GM18507 (cell line): ENCODE results near the gene DSTYK.

ENCODE experiments used
- DNase-seq: peaks from one replicate; pipeline ENCODE4 v3.0.0; 2011; ENCODE audit warnings: low read depth; ENCODE audit not compliant: insufficient read length; ENCODE audit errors: extremely low spot score
- FAIRE-seq: peaks from 2 replicates; lab custom pipeline; 2011; peaks lifted over from hg19 to GRCh38; lab: Jason Lieb, UNC

DSTYK gene

DNA sequence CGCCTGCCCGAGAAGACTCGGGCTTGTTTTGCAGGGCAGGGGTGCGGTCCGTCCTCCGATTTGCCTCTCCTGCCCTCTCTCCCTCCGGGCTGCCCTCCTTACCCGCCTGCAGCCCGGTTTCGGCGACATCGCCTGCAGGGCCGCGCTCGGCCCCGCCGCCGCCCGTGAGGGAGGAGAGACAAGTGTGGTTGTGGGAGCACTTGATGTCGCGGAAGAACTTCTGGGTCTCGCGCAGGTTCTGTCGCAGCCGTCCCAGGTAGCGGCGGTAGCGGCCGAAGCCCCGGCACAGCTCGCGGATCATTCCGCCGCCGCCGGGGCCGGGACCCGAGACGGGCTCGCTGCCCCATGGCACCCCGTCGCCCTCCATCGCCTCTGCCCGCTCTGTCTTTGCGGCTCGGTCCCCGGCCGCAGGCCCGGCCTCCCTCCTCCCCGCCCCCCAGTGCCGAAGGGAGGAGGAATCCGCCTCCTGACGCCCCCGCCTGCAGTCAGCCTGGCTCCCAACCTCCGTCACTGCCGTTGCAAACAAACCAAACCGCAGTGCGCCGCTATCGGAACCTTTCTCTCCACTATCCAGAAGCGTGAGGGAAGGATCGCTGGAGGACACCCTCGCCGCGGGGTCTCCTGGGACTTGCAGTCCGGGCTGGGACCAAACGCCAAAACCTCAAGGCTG is at the start of gene DSTYK:
Gene DSTYK (minus strand): TSS at position 534 of the 670 bp plus-strand sequence. CDS start 167 bp downstream, at position 367.
- DNase-seq (peak; percentile 78), FAIRE-seq (peak; percentile 66)

DNA sequence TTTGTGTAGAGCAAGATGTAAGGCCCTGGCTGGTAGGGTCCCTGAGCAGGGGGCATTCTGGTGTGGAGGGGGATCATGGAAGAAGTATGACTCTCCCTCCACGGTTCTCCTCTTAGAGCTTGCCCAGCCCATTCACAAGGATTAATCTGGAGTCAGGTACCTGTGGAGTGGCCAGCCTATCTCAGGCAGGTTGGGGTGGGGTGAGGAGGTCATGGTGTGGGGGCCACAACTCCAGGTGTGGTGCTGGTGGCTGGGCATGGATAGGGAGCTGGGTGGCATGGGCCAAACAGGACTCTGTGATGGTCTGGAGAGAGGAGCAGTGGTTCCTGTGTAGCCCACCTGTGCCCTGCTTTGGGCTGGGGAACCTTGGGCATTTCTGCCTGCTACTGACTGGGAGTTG is 48.5 kb upstream of the DSTYK start:
- no peak for DNase-seq
- FAIRE-seq, result no peak

DNA sequence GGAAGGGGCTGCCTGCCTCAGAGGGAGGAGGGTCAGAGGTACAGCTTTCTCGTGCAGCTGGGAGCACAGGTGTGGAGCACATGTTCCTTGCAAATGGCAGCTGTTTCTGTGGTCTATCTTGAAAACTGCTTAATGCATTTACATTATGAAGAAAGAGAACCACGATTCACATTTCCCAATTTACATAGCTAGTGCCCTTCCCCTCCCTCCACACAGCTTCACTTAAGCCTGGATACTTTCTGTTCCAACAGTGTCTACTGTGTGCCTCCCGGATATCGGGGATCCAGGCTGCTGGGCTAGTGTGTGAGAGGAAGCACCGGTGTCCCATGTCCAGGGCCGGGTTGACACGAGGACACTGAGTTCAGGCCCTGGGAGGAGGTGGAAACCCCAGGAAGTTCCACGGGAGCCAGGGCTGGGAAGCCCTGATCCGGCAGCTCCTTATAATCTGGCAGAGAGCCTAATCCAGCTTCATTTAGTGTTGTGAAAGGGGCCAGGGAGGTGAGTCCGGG is 47.9 kb upstream of the DSTYK start:
- DNase-seq (no peak), FAIRE-seq (no peak)

DNA sequence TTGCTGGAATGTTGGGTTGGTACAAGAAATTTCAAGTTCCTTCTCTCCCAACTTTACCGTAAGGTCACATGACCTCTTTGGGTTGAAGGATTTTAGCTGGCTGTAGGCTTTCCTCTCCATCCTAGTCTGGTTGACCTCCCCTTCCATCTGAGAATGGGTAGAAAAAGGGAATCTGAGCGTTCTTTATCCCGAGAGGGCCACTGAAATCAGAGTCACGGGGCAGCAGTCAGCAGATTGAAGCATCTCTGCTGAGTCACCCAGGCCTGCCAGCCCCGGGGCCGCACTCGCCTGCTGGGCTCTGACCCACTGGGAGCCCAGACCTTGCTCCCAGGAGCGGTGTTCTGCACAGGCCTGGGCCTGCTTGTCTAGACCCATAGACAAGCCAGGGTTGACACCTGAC is 47.2 kb upstream of the DSTYK start:
- DNase-seq, result no peak

GRCh38 chr1:205258261-205258691 is 46.8 kb upstream of the DSTYK start:
- FAIRE-seq, result no peak

More for the DNA sequence above, 47.2 kb upstream of the DSTYK start:
- no peak for FAIRE-seq

DNA sequence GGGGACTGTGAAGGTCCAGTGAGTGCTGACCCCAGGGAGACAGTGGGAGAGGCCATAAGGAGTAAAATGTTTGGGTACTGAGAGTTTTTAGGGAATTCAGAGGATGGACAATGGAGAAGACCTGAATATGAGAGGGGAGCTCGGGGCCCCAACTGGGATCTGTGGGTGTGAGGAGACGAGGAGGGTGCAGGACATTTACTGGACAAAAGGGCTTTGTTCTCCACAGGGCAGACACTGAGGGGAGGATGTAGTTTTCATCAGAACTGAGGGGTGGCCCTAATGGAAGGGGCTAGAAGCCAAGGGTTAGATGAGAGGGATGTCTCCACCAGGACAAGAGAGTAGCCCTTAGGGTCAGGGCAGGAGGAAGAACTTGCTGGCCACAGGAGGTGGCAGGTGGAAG is 46.2 kb upstream of the DSTYK start:
- FAIRE-seq (no peak), DNase-seq (no peak)

More at GRCh38 chr1:205258261-205258691, 46.8 kb upstream of the DSTYK start:
- DNase-seq, result no peak

- FAIRE-seq (no peak), DNase-seq (no peak)
Measured at GRCh38 chr1:205256951-205257625, 45.6 kb upstream of the DSTYK start.

GRCh38 chr1:205255941-205256780 is 44.7 kb upstream of the DSTYK start:
- peak; percentile 39 for DNase-seq
- peak; percentile 63 for FAIRE-seq

DNA sequence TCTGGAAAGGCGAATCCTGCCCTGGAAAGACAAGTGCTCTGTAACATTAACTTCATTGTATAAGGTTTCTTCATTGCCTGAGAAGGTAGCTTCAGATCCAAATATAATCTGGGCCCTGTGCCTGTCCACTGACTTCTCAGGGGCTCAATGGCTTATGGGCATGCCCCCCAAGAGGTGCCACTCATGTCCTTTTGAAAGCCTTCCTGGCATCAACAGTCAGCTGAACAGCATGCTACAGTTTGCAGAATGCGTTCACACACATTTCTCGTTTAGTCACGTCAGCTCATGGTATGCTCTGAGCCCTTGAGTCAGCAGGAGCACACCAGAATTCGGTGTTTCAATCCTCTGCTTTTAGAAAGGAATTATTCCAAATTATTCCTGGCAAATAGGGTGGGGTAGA is 40.1 kb upstream of the DSTYK start:
- DNase-seq (no peak), FAIRE-seq (no peak)

DNA sequence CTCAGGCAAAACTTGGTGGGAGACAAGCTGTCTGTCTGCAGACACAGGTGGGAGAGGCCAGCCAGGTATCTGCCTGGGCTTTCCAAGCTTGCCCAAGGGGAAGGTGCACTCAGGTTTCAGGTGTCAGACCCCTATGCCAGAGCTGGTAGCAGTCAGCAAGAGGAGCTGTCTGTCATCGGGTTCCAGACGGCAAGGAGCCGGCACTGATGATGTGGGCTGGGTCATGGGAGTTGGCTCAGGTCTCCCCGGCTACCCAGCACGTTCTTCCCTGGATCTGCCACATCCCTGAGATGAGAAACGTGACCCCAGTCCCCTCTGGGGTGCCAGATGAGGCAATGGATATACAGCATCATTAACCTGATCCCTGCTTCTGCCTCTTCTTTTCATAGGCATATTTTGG is 39.2 kb upstream of the DSTYK start:
- no peak for DNase-seq
- FAIRE-seq, result no peak

DNA sequence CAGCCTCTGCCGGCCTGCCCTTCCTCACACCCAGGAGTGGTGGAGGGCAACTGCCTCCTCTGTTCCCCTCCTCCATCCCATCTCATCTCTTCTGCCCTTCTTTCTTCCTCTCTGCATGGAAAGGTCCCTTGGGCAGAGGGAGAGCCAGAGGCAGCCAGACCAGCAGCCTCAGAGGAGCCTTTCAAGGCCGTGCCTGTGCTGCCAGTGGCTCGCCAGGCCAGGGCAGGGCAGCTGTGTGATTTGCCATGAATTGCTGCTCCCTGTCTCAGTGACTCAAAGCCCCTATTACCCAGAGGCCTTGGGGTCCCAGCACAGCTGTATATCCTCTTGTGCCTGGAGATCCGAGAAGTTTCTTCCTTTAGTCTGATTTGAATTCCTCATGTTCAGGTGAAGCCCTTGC is 38.1 kb upstream of the DSTYK start:
- no peak for DNase-seq
- FAIRE-seq, result no peak

DNA sequence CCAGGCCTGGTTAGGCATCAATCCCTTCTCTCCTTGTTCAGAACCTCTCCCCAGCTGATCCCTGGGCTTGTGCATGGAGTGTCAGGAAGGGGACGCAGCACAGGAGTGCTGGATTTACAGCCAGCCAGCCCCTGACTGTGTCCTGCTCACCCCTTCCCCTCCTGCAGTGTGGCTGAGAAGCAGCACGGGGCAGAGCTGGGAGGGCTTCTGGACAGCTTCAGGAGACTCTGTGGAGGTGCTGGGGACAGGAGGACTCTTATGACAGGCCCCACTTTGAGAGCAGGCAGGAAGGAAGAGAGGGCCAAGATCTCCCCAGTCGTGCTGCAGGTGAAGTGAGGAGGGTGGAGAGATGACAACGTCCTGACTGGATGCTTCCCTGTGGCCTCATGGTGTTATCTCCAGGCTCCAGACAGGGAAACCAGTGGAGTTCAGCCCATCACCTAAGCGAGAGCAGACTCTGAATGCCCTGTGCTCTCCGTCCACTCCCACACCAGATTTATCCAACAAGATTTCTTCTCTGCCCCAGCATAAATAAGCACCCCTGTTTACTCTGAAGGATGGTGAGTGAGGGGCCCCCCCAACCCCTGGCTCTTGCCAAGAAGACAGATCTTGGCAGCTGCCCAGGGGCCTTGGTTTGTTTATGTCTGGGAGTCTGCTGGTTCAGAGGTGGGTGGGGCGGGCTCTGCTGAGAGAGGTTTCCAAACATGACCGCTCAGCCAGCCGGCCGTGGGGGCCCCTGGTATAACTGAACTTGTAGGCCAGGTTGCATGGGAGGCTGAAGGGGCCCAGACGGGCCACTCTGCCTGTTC is 37.5 kb upstream of the DSTYK start:
- FAIRE-seq, result no peak
- DNase-seq, result no peak

- FAIRE-seq (no peak), DNase-seq (no peak)
Measured at GRCh38 chr1:205247130-205247921, 35.8 kb upstream of the DSTYK start.

DNA sequence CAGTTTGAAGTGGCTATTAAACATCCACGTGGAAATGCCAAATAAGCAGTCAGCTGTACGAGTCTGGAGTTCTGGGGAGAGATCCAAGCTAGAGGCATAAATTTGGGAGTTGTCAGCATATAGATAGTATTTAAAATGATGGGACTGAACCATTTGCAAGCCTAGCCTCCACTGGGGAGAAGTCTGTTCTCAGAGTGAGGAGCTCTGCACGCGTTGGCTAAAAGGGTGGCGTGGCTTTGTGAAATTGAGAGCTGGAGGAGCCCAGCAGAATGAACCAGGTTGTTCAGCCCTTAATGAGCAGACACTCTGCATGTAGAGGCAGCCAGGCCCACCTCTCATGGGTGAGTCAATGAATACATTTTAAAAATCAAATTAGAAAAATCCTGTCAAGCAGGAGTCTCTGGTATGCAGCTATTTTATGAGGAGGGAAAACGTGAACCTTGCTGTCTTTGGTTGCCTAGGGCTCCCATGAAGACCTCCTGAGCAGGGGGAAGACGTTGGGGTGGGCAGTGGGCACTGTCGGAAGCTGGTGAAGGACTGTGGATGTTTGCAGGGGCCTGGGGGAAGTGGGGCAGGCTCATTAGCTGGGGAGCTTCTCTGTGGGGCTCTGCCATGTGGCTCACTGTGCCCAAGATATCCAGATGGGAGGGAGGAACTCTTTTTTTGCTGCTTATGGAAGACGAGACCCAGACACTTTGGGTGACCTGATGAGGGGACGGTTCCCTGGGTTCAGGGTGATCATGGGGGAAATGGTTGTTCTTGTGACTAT is 35.0 kb upstream of the DSTYK start:
- FAIRE-seq, result no peak
- DNase-seq, result no peak

- no peak for FAIRE-seq
- no peak for DNase-seq
Measured at GRCh38 chr1:205245096-205245495, 33.6 kb upstream of the DSTYK start.

DNA sequence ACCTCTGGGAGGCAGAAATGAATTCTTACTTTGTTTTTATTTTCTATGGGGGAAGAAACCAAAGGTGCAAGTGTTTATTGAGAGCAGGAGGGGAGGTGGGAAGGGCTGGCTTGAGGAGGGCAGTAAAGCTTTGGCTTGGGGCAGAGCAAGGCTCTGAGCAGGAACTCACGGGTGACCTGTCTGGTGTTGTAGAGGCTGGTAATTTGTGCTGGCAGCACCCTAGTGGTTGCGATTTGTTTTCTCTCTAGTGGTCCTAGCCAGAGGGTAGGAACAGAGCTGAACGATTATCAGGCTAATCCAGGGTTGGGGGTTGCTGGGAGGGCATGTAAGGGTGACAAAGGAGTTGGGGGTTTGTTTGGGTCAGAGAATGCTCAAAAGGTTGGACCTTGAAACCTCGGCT is 32.9 kb upstream of the DSTYK start:
- FAIRE-seq, result no peak
- no peak for DNase-seq

GRCh38 chr1:205243350-205244191 is 32.1 kb upstream of the DSTYK start:
- FAIRE-seq (no peak), DNase-seq (no peak)
